A549 (cell line): ENCODE data around the gene MPST. TPM values are rescaled to one million over a fixed set of nuclear protein-coding genes. Genes with fewer than 3 reads are reported as not detected.

Source experiments
- ATAC-seq, 2 experiments: fragments of 200-7000 bp in 1 of 2; fragments of >200 bp in 1 of 2; cut with Nextera tagmentation in 1 of 2; cut with Tn5 transposase in 1 of 2; 3 replicates each; pipeline versions ENCODE4 v1.8.0 to v1.9.1; 2018 to 2020; ENCODE audit warnings: mild to moderate bottlenecking in 1 of 2, moderate library complexity in 1 of 2
- CTCF ChIA-PET: fragments of 300-600 bp; sonication (Branson Sonifier 250); formaldehyde crosslinking; extraction: SDS; loops from one replicate; lab custom pipeline; 2021; ENCODE audit warnings: antibody characterized with exemption, inconsistent platforms; lab: Yijun Ruan, JAX
- POLR2A ChIA-PET: fragments of 350-600 bp; formaldehyde crosslinking; extraction: SDS; loops from one replicate; lab custom pipeline; 2021; ENCODE audit warnings: antibody characterized with exemption, inconsistent platforms; lab: Yijun Ruan, JAX
- DNase-seq, 2 experiments: peaks; one replicate each; pipeline versions ENCODE4 v3.0.0 to v3.0.0-alpha.2; 2011 to 2016; ENCODE audit warnings: low read depth in 1 of 2, low spot score in 1 of 2
- FAIRE-seq: peaks from 2 replicates; lab custom pipeline; 2011; peaks lifted over from hg19 to GRCh38; lab: Jason Lieb, UNC
- H3K27ac ChIP-seq, 2 experiments: fragments of >200 bp; sonication (Bioruptor Twin); formaldehyde crosslinking; 3 replicates each; pipeline ENCODE4 v1.5.1; 2016 to 2017
- H3K4me1 ChIP-seq: fragments of >200 bp; sonication (Bioruptor Twin); formaldehyde crosslinking; 3 replicates; pipeline ENCODE4 v1.6.1; 2016
- H3K4me2 ChIP-seq: fragments of >200 bp; sonication (Bioruptor Twin); formaldehyde crosslinking; 3 replicates; pipeline ENCODE4 v1.6.1; 2016
- H3K4me3 ChIP-seq: fragments of >200 bp; sonication (Bioruptor Twin); formaldehyde crosslinking; 3 replicates; pipeline ENCODE4 v1.5.1; 2016
- H3K9me3 ChIP-seq: fragments of >200 bp; sonication (Bioruptor Twin); formaldehyde crosslinking; 3 replicates; pipeline ENCODE4 v1.6.1; 2016
- BHLHE40 ChIP-seq: IDR thresholded peaks from 2 replicates; pipeline ENCODE4 v1.6.1; 2012; ENCODE audit warnings: low read depth, low read length, inconsistent platforms
- CBX8 ChIP-seq: fragments of 200-600 bp; sonication (generic); IDR thresholded peaks from 2 replicates; pipeline ENCODE4 v1.6.1; 2016
- CEBPB ChIP-seq, 2 experiments: fragments of >200 bp in 1 of 2; sonication (Bioruptor Twin) in 1 of 2; formaldehyde crosslinking in 1 of 2; IDR thresholded peaks; 2 replicates each; pipeline ENCODE4 v1.6.1; 2012 to 2016
- ELK1 ChIP-seq: fragments of 150-350 bp; IDR thresholded peaks from 2 replicates; pipeline ENCODE4 v1.6.1; 2014; ENCODE audit warnings: low read depth, mild to moderate bottlenecking, low read length
- FOSB ChIP-seq: fragments of 250-450 bp; sonication (Bioruptor Pico); IDR thresholded peaks from 2 replicates; pipeline ENCODE4 v1.5.0; 2020; ENCODE audit warnings: mild to moderate bottlenecking, moderate library complexity
- GATA3 ChIP-seq: IDR thresholded peaks from 2 replicates; pipeline ENCODE4 v1.6.1; 2012; ENCODE audit warnings: borderline replicate concordance
- JUN ChIP-seq, 2 experiments: fragments of >200 bp; sonication (Bioruptor Twin); formaldehyde crosslinking; IDR thresholded peaks; 2 replicates in 1 of 2; 3 replicates in 1 of 2; pipeline ENCODE4 v1.6.1; 2016 to 2017
- JUNB ChIP-seq: fragments of >200 bp; sonication (Bioruptor Twin); formaldehyde crosslinking; IDR thresholded peaks from 2 replicates; pipeline ENCODE4 v1.6.1; 2016
- KDM1A ChIP-seq: fragments of 200-600 bp; sonication (generic); IDR thresholded peaks from 2 replicates; pipeline ENCODE4 v1.6.1; 2016; ENCODE audit warnings: low read depth, mild to moderate bottlenecking
- MAFK ChIP-seq: fragments of 450-650 bp; IDR thresholded peaks from 2 replicates; pipeline ENCODE4 v1.6.1; 2014; ENCODE audit not compliant: partially characterized antibody
- MAX ChIP-seq: IDR thresholded peaks from 2 replicates; pipeline ENCODE4 v1.6.1; 2012
- MYC ChIP-seq: IDR thresholded peaks from 2 replicates; pipeline ENCODE4 v1.6.1; 2012; ENCODE audit warnings: mild to moderate bottlenecking, inconsistent platforms, low read length, improper control_type of control experiment, borderline replicate concordance
- POLR2A ChIP-seq: IDR thresholded peaks from 2 replicates; pipeline ENCODE4 v1.6.1; 2012; ENCODE audit warnings: mild to moderate bottlenecking, low read length
- SREBF2 ChIP-seq: fragments of 450-650 bp; IDR thresholded peaks from 2 replicates; pipeline ENCODE4 v1.6.1; 2014; ENCODE audit warnings: mild to moderate bottlenecking, moderate library complexity
- ZFP36 ChIP-seq: fragments of 450-650 bp; IDR thresholded peaks from 2 replicates; pipeline ENCODE4 v1.6.1; 2014; ENCODE audit warnings: borderline replicate concordance; ENCODE audit not compliant: partially characterized antibody
- ZNF302 ChIP-seq: fragments of 250-450 bp; sonication (Bioruptor Pico); IDR thresholded peaks from 2 replicates; pipeline ENCODE4 v1.9.0; 2021; ENCODE audit warnings: inconsistent platforms, mild to moderate bottlenecking, moderate library complexity
- WGBS: methylation state at CpG from one replicate; pipeline ENCODE4 v1.1.6; 2017; ENCODE audit errors: missing lambda C conversion rate; 5-methylcytosine and 5-hydroxymethylcytosine counted together
- polyA plus RNA-seq, 4 experiments: library from polyadenylated mRNA; depleted of rRNA in 3 of 4; stranded (reverse); fragments of >200 nt; fragmentation: RNase III in 1 of 4; extraction: RNeasy Plus Mini Kit Qiagen cat#74134 plus additional on column Dnase treatment in 1 of 4; gene quantifications; 2 replicates in 3 of 4; 3 replicates in 1 of 4; pipeline ENCODE4 v1.2.3, GENCODE V29; 2011 to 2017
- TF ChIP-seq, protein P1 (sequence below): fragments of 250-450 bp; sonication (Bioruptor Pico); IDR thresholded peaks from 2 replicates; pipeline ENCODE4 v1.5.0; 2020; ENCODE audit warnings: low read depth, mild to moderate bottlenecking, moderate library complexity
- TF ChIP-seq, protein P2 (sequence below): fragments of 450-650 bp; IDR thresholded peaks from 2 replicates; pipeline ENCODE4 v1.6.1; 2014; ENCODE audit warnings: antibody characterized with exemption

The MPST gene
- polyA plus RNA-seq, 2 of the 4 experiments (the other 2 are of a cell fraction) = 44.2 to 63.3 TPM

GRCh38 chr22:37010174-37010573, 9.4 kb upstream of the MPST start:
- H3K4me1 ChIP-seq = peaks cover 8% of the 10 kb centered on the region
- FAIRE-seq = no peak
- DNase-seq = no peak
- 68% methylated on average over 2 of the region's 4 CpGs for WGBS
- no peak overlapping the region for H3K4me2 ChIP-seq
- ChIA-PET CTCF (interaction anchor here (0.6 to 1.4 kb wide), 4 partner anchors 8 to 34 kb away, joined by 3 to 4 read pairs (median 3); no protein-coding TSS in a partner anchor), POLR2A (interaction anchor here (0.6 kb wide), 1 partner anchor 538 kb away, joined by 9 read pairs; no protein-coding TSS in a partner anchor)
- TF ChIP-seq GATA3 (no peak), CBX8 (no peak), ELK1 (no peak), SREBF2 (no peak)
- no peak overlapping the region for H3K27ac ChIP-seq
- no peak overlapping the region for H3K4me3 ChIP-seq
- ATAC-seq = no peak
- H3K9me3 ChIP-seq = no peaks in the 10 kb centered on the region; the same call in 2 of the 3 replicates

DNA sequence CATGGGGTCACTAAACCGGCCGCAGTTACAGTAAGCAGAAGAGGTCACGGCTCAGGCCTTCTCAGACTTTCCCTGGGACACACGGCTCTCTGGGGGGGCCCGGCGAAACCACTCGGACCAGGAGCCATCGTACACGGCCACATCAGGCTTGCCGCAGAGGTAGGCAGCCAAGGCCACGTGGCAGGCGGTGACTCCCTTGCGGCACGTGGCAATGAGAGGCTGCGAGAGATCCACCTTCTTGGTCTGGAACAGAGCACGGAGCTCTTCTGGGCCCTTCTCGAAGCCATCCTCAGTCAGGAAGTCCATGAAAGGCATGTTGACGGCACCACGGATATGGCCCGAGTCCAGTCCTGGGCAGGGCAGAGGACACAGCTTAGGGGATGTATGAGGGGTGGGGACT, 8.6 kb upstream of the MPST start:
- H3K9me3 ChIP-seq = no peaks in the 10 kb centered on the region; the same call in 2 of the 3 replicates
- DNase-seq (no peak), FAIRE-seq (no peak), ATAC-seq (no peak)
- peaks cover 8% of the 10 kb centered on the region for H3K4me1 ChIP-seq
- ChIA-PET CTCF (interaction anchor here (0.7 to 1.4 kb wide), 3 partner anchors 7 to 33 kb away, joined by 3 read pairs; no protein-coding TSS in a partner anchor), POLR2A (interaction anchor here (0.6 to 0.8 kb wide), 2 partner anchors 22 to 539 kb away, joined by 3 to 9 read pairs; no protein-coding TSS in a partner anchor)
- H3K4me2 ChIP-seq = no peak overlapping the region
- TF ChIP-seq ZFP36 (no peak), POLR2A (no peak), JUNB (no peak), JUN (IDR thresholded peaks at IDR 0.05) (no peak), MAX (no peak), ZNF302 (CRISPR knock-in tag) (no peak), MAFK (no peak), MYC (no peak), FOSB (no peak), BHLHE40 (no peak), CEBPB (IDR thresholded peaks at IDR 0.05) (no peak)
- TF ChIP-seq, protein P1, sequence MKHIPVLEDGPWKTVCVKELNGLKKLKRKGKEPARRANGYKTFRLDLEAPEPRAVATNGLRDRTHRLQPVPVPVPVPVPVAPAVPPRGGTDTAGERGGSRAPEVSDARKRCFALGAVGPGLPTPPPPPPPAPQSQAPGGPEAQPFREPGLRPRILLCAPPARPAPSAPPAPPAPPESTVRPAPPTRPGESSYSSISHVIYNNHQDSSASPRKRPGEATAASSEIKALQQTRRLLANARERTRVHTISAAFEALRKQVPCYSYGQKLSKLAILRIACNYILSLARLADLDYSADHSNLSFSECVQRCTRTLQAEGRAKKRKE (CRISPR knock-in tag) = no peak
- TF ChIP-seq, protein P2, sequence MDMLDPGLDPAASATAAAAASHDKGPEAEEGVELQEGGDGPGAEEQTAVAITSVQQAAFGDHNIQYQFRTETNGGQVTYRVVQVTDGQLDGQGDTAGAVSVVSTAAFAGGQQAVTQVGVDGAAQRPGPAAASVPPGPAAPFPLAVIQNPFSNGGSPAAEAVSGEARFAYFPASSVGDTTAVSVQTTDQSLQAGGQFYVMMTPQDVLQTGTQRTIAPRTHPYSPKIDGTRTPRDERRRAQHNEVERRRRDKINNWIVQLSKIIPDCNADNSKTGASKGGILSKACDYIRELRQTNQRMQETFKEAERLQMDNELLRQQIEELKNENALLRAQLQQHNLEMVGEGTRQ = no peak
- WGBS = 93% methylated on average over 5 of the region's 20 CpGs
- H3K27ac ChIP-seq = no peak overlapping the region
- H3K4me3 ChIP-seq = no peak overlapping the region

DNA sequence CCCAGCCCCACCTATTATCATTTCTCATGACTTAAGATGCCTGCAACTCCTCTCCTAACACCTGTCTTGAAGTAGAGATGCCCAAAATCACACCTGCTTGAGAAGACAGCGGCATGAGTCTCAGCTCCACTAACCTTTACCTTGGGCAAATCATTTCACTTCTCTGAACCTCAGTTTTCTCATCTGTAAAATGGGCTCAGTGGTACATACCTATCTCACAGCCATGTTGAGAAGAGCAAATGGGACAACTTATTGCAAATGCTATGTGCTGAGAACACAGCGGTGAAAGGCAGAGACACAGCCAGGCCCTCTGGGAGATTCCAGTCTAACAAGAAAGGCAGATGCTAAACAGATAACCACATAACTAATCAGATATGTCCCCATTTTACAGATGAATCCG, 8.1 kb upstream of the MPST start:
- POLR2A ChIA-PET = interaction anchor here (0.8 kb wide), 1 partner anchor 21 kb away, joined by 3 read pairs; no protein-coding TSS in a partner anchor
- TF ChIP-seq BHLHE40 = no peak
- TF ChIP-seq KDM1A = 0 out of 2 replicates have a peak, but pooled peaks have one; percentile 59
- TF ChIP-seq, all 56 proteins: peak for 1
- Histone ChIP-seq H3K4me2 (no peak overlapping the region), H3K27ac (no peak overlapping the region), H3K4me3 (no peak overlapping the region), H3K4me1 (peaks cover 11% of the 10 kb centered on the region), H3K9me3 (no peaks in the 10 kb centered on the region)
- no peak for FAIRE-seq
- ATAC-seq = no peak
- CTCF ChIA-PET = interaction anchor here (1.0 kb wide), 1 partner anchor 23 kb away, joined by 3 read pairs; no protein-coding TSS in a partner anchor
- 96% methylated on average over 3 of the region's 3 CpGs for WGBS
- DNase-seq = no peak
